Glutamatergic neuron (in vitro differentiated cells): ENCODE results near the gene SLC6A16. TPM values are rescaled to one million over a fixed set of nuclear protein-coding genes. Genes with fewer than 3 reads are reported as not detected.

Source experiments
- DNase-seq: peaks from one replicate; pipeline ENCODE4 v3.0.0; 2022
- H3K27ac Mint-ChIP-seq: one replicate; pipeline ENCODE4 v1.8.0; 2020; ENCODE audit warnings: mild to moderate bottlenecking, mixed read lengths, inconsistent platforms; ENCODE audit not compliant: unreplicated experiment
- H3K27me3 Mint-ChIP-seq: one replicate; pipeline ENCODE4 v1.8.0; 2020; ENCODE audit warnings: mild to moderate bottlenecking, moderate library complexity, mixed read lengths, inconsistent platforms; ENCODE audit not compliant: unreplicated experiment
- H3K36me3 Mint-ChIP-seq: one replicate; pipeline ENCODE4 v1.8.0; 2020; ENCODE audit warnings: mild to moderate bottlenecking, mixed read lengths, inconsistent platforms; ENCODE audit not compliant: unreplicated experiment
- H3K4me1 Mint-ChIP-seq: one replicate; pipeline ENCODE4 v1.8.0; 2020; ENCODE audit warnings: mild to moderate bottlenecking, low read depth, mixed read lengths, inconsistent platforms; ENCODE audit not compliant: unreplicated experiment
- H3K4me3 Mint-ChIP-seq: one replicate; pipeline ENCODE4 v1.8.0; 2020; ENCODE audit warnings: mild to moderate bottlenecking, mixed read lengths, inconsistent platforms; ENCODE audit not compliant: unreplicated experiment
- H3K9me3 Mint-ChIP-seq: one replicate; pipeline ENCODE4 v1.8.0; 2020; ENCODE audit warnings: mild to moderate bottlenecking, moderate library complexity, mixed read lengths, inconsistent platforms; ENCODE audit not compliant: unreplicated experiment
- CTCF ChIP-seq: fragments of 200-600 bp; sonication (generic); IDR thresholded peaks from one replicate; pipeline ENCODE4 v1.5.0; 2021; ENCODE audit not compliant: partially characterized antibody, unreplicated experiment
- total RNA-seq: library from RNA; stranded (reverse); fragmentation: NEBNext Ultra II Directional; extraction: Animal tissue kit (Norgen Biotek cat#: 25700); gene quantifications from one replicate; pipeline ENCODE4 v1.2.1, GENCODE V29; 2021; ENCODE audit not compliant: unreplicated experiment

SLC6A16 gene
- total RNA-seq, 1 donor from 2014 or later = 6.6 TPM

GRCh38 chr19:49287141-49287770 lies 37.7 kb downstream of the SLC6A16 start:
- DNase-seq = no peak
- Mint-ChIP-seq H3K4me3 (no peak overlapping the region), H3K27me3 (no peaks in the 10 kb centered on the region), H3K36me3 (peaks cover 11% of the 10 kb centered on the region), H3K9me3 (peaks cover 9% of the 10 kb centered on the region), H3K27ac (no peak overlapping the region), H3K4me1 (no peaks in the 10 kb centered on the region)
- TF ChIP-seq CTCF = no peak

DNA sequence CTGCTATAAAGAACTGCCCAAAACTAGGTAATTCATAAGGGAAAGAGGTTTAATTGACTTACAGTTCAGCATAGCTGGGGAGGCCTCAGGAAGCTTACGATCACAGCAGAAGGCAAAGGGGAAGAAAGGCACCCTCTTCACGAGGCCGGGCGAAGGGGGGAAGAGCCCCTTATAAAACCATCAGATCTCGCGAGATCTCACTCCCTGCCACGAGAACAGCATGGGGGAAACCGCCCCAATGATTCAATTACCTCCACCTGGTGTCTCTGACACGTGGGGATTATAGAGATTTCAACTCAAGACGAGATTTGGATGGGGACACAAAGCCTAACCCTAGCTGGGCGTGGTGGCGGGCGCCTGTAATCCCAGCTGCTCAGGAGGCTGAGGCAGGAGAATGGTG lies 42.8 kb downstream of the SLC6A16 start:
- no peak overlapping the region for H3K4me3 Mint-ChIP-seq
- no peak for TF ChIP-seq CTCF
- no peaks in the 10 kb centered on the region for H3K27me3 Mint-ChIP-seq
- peaks cover 3% of the 10 kb centered on the region for H3K36me3 Mint-ChIP-seq
- H3K4me1 Mint-ChIP-seq = no peaks in the 10 kb centered on the region
- DNase-seq = no peak
- no peak overlapping the region for H3K27ac Mint-ChIP-seq
- peaks cover 5% of the 10 kb centered on the region for H3K9me3 Mint-ChIP-seq

DNA sequence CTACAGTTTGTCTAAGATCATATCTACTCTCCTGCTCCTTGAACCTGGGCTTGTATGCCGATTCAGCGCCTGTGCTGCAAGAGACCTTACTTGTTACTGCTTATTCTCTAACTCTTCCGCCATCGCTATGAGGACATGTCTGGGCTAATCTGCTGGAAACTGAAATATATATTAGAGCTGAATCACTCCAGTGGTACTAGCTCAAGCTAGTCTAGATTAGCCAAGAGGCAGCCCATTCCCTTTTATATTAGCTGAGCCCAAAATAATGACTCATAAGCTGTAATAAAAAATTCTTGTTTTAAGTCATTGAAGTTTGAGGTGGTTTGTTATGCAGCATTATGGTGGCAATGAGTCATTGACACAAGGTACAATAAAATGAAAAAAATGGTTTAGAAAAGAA lies 52.8 kb downstream of the SLC6A16 start:
- TF ChIP-seq CTCF = no peak
- Mint-ChIP-seq H3K27ac (no peak overlapping the region), H3K4me3 (no peak overlapping the region), H3K9me3 (peaks cover 4% of the 10 kb centered on the region), H3K36me3 (peaks cover 11% of the 10 kb centered on the region), H3K27me3 (peaks cover 2% of the 10 kb centered on the region), H3K4me1 (no peaks in the 10 kb centered on the region)
- DNase-seq = no peak

- no peak for DNase-seq
- no peaks in the 10 kb centered on the region for H3K4me1 Mint-ChIP-seq
These were observed 53.8 kb downstream of the SLC6A16 start for GRCh38 chr19:49271080-49271753.

More at GRCh38 chr19:49271080-49271753, 53.8 kb downstream of the SLC6A16 start:
- H3K27me3 Mint-ChIP-seq = peaks cover 6% of the 10 kb centered on the region
- no peak for TF ChIP-seq CTCF
- peaks cover 17% of the 10 kb centered on the region for H3K36me3 Mint-ChIP-seq
- no peak overlapping the region for H3K4me3 Mint-ChIP-seq
- H3K9me3 Mint-ChIP-seq = peaks cover 8% of the 10 kb centered on the region
- no peak overlapping the region for H3K27ac Mint-ChIP-seq
